ENCODE measurements around the gene IGSF23.
"Not testable (repeated sequence)": the region's sequence is repeated elsewhere in the genome, so short reads cannot be mapped to it uniquely, and the experiment has no call there.

IGSF23 gene

DNA sequence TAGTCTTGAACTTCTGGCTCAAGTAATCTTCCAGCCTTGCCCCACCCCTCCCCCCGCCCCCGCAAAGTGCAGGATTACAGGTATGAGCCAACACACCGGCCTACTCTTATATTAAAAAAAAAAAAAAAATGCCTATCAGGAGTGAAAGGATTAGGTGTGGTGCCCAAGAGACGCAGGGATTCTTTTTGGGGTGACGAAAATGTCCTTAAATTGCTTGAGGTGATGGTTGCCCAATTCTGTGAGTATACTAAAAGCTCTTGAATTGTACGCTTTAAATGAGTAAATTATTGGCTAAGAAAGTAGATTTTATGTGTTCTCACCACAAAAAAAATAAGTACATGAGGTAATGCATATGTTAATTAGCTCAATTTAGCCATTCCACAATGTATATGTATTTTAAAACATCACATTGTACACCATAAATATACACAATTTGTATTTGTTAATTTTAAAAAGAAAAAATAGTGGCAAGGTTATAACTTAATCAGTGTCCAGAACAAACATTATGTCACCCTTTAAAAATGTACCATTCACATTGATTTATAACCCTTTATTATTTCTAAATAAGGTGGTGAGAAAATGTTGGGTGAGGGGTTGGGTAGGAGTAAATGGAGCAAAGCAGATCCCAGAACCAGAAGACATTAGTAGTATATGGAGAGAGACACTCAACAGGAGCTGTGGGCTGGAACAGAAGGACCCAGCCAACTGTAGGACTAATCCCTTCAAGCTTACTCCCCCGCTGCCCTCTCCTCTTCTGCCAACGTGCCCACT lies 3.9 kb downstream of the IGSF23 start:
- FAIRE-seq, result peak; percentile 39

DNA sequence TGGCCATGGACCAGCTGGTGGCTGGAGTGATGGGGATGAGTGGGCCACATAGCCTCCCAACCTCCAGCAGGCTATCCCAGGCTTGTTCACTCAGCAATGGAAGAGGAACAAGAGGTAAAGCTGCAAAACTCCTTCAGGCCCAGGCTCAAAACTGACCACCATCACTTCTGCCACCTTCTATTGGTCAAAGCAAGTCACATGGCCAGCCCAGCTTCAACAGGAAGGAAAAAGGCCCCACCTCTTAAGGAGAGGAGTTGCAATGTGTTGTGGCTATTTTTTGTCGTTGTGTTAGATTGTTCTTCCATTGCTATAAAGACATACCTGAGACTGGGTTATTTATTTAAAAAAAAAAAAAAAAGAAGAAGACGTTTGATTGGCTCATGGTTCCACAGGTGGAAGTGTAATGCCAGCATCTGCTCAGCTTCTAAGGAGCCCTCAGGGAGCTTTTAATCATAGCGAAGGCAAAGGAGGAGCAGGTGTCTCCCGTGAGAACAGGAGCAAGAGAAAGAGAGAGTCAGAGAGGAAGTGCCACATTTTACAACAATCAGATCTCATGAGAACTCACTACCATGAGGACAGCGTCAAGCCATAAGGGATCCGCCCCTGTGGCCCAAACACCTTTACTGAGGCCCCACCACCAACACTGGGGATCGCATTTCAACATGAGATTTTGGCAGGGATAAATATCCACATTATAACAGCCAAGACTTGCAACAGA lies 5.4 kb downstream of the IGSF23 start:
- no peak for FAIRE-seq

DNA sequence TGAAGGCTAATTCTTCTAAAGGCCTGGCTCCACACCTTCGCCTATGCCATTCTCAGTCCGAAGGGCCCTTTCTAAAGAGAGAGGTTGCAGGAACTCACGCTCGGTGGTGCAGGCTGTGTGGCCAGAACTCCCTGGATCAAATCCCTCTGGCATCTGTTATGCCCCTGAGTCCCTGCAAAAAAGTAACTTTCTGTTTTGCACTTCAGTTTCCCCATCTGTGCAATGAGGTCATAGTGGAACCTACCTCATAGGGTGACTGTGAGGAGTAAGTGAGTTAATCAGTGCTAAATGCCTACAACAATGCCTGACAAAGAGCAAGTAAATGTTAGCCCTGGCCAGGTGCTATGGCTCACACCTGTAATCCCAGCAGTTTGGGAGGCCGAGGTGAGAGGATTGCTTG lies 7.3 kb downstream of the IGSF23 start:
- no peak for FAIRE-seq

DNA sequence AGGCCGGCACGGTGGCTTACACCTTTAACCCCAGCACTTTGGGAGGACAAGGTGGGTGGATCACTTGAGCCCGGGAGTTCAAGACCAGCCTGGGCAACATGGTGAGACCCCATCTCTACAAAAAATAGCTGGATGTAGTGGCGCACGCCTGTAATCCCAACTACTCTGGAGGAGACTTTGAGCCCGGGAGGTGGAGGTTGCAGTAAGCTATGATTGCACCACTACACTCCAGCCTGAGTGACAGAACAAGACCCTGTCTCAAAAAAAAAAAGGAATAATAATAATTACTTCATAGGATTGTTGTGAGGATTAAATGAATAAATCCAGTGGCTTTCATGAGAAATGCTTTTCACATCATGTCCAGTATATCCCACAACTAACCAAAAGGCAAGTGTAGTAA lies 8.0 kb downstream of the IGSF23 start:
- FAIRE-seq, result no peak

DNA sequence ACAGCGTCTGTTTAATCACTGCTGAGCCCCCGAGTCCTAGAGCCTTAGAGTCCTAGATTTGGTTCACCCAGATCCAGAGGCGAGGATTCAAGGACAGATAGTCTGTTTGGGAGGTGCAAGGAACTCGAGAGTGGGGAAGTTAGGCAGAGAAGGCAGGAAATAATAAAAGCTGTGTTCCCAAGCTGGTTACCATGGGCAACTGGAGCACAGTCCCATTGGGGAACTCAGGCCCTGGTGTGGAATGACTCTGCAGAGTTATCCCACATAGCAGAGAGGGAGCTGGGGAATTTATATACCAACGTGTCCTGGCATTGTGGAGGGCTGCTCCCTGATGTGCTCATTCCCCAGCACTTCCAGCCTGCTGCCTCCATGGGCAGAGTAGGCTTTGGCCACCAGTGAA lies 9.7 kb downstream of the IGSF23 start:
- no peak for FAIRE-seq

DNA sequence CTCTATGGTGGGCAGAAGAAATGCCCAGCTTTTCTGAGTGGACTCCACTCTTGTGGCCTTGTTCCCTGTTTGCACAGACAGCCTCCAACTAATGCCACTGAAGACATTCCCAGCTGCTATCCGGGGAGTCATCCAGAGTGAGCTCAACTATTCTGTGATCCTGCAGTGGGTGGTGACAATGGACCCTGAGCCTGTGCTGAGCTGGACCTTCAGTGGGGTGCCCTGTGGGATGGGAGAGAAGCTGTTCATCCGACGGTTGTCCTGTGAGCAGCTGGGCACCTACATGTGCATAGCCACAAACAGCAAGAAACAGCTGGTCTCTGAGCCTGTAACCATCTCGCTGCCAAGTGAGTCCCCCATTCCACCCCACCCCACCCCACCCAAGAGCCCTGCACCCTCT lies 10.3 kb downstream of the IGSF23 start:
- no peak for FAIRE-seq

DNA sequence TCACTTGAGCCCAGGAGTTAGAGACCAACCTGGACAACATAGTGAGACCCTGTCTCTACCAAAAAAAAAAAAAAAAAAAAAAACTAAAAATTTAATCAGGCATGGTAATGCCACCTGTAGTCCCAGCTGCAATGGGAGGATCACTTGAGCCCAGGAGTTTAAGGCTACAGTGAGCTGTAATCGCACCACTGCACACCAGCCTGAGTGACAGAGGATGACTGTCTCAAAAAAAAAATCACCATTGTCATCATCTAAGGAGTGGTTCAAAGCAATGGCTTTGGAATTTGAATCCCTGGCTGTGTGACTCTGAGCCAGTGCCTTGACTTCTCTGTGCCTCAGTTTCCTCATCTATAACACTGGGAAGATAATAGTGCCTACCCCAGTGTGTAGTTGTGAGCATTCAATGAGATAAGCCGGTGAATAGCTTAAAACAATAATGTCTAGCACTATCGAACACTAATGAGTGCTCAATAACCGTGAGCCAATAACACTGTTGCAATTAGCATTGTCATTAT lies 11.5 kb downstream of the IGSF23 start:
- FAIRE-seq, result no peak

DNA sequence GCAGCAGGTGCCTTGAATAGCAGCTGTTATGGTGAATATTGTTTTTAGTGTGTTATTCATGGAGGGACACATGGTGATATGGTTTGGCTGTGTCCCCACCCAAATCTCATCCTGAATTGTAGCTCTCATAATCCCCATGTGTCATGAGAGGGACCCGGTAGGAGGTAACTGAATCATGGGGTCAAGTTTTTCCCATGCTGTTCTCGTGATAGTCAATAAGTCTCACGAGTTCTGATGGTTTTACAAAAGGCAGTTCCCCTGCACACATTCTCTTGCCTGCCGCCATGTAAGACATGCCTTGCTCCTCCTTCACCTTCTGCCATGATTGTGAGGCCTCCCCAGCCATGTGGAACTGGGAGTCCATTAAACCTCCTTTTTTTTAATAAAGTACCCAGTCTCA lies 12.3 kb downstream of the IGSF23 start:
- not testable (repeated sequence) for FAIRE-seq

DNA sequence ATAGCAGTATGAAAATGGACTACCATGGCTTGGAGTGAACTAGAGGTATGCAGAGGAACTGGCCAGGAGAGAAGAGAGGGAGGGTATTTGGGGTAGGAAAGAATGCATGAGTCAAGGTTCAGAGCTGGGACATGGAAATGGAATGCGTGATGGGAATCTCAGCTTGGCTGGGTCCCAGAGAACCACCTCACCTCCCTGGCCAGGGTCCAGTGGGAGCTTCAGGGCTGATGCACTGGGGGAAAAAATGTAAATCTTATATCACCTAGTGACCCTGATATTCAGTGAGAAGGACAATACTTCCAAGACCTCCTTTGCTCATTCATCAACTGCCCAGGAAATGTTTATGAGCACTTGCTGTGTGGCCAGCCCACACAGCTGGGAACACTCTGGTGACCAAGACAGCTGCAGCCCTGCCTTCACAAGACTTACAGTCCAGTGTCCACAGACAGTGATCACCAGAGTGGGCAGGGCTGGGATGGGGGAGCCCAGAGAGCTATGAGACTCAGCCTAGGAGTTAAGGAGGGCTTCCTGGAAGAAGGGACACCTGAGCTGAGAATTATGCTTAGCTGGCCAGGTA lies 12.8 kb downstream of the IGSF23 start:
- no peak for FAIRE-seq

DNA sequence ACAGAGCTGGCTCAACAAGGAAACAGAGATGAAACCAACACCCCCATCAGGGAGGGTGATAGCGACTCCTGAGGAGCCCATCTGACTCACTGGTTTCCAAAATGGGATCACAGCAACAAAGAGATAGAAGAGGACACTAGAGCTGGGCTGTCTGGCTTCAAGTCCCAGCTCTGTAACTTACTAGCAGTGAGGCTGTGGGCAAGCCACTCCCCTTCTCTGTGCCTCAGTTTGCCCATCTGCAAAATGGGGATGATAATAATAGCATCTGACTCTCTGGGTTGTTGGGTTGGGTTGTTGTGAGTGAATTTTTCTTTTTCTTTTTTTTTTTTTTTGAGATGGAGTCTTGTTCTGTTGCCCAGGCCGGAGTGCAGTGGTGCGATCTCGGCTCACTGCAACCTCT lies 14.3 kb downstream of the IGSF23 start:
- FAIRE-seq, result no peak

DNA sequence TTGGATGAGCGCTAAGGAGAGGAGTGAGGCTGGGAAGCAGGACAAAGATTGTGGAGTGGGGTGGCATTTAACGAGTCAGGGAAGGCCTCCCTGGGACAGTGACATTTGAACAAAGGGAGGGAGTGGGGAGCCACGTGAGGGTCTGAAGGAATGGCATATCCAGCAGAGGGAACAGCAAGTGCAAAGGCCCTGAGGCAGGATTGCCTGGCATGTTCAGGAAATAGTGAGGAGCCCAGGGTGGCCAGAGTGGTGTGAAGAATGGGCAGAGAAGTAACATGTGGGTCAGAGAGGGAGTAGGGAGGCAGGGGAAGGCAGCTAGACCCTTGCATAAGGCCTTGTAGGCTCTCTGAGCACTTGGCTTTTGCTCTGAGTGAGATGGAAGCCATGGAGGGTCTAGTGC lies 15.4 kb downstream of the IGSF23 start:
- no peak for FAIRE-seq

DNA sequence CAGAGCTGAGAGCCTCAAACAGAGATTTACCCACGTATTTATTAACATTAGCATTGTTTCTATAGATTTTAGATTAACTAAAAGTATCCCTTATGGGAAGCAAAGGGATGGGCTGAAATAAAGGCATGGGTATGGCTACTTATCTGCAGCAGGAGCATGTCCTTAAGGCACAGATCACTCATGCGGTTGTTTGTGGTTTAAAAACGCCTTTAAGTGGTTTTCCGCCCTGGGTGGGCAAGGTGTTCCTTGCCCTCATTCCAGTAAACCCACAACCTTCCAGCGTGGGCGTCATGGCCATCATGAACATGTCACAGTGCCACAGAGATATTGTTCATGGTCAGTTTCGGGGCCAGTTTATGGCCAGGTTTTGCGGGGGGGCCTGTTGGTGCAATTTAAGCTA lies 18.2 kb downstream of the IGSF23 start:
- not testable (repeated sequence) for FAIRE-seq

DNA sequence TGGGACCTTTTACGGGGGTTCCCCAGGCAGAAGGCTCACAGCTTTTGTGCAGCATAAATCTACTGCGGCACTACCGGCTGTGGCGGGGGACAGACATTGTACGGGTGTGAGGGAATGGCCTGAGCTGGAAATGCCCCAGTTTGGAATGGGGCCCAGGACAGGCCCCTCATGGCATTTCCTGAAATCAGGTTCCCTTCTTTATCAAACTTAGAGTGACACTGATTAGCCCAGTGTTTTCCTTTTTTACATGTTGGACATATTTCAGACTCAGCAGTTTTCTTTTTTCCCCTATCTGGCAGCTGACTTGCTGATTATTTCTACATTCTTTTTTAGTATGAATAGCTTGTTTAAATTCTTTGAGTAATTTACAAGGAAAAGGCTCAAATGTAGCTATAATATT lies 20.7 kb downstream of the IGSF23 start:
- FAIRE-seq, result not testable (repeated sequence)

DNA sequence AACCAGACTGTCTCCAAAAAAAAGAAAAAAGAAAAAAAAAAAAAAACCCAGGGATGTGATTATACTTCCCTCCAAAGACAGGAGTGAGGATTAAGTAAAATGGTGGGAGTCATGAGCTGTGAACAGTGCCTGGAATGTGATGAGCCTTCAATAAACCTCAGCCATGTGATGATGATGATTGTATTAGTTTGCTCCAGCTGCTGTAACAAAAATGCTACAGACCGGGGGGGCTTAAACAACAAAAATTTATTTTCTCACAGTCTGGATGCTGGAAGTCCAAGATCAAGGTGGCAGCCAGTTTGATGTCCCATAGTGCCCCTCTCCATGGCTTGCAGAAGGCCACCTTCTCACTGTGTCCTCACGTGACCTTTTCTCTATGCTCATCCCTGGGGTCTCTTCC lies 21.4 kb downstream of the IGSF23 start:
- no peak for FAIRE-seq

DNA sequence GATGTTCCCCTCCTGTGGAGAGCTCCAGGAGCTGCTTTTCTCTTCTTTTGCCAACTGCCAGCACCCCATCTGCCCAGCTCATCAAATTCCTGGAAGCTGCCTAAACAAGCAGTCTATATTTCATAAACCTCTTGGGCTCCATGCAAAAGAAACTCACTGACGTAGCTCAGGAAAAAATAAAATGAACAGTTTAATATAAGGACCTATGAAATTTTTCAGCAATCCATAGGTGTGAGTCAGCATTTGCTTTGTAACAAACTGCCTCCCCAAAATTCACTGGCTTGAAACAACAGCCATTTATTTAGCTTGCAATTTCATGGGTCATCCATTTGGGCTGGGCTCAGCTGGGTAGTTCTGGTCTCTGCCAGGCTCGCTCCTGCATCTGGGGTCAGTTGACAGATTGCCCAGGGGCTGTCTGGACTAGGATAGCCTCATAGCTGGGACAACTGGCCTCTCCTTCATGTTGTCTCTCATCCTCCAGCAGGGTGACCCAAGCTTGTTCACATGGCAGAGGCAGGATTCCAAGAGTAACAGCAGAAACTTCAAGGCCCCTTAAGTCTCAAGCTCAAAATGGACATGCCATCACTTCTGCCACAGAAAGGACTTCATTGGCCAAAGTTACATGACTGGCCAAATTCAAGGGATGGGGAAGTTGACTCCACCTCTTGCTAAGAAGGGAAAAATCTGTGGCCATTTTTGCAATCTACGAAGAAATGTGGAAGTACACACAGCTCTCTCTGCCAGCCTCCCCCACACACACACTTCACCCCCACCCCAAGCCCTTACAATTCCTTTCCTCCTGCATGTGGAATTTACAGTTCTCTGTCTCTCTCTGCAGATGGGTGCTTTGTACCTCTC lies 22.4 kb downstream of the IGSF23 start:
- FAIRE-seq, result no peak

DNA sequence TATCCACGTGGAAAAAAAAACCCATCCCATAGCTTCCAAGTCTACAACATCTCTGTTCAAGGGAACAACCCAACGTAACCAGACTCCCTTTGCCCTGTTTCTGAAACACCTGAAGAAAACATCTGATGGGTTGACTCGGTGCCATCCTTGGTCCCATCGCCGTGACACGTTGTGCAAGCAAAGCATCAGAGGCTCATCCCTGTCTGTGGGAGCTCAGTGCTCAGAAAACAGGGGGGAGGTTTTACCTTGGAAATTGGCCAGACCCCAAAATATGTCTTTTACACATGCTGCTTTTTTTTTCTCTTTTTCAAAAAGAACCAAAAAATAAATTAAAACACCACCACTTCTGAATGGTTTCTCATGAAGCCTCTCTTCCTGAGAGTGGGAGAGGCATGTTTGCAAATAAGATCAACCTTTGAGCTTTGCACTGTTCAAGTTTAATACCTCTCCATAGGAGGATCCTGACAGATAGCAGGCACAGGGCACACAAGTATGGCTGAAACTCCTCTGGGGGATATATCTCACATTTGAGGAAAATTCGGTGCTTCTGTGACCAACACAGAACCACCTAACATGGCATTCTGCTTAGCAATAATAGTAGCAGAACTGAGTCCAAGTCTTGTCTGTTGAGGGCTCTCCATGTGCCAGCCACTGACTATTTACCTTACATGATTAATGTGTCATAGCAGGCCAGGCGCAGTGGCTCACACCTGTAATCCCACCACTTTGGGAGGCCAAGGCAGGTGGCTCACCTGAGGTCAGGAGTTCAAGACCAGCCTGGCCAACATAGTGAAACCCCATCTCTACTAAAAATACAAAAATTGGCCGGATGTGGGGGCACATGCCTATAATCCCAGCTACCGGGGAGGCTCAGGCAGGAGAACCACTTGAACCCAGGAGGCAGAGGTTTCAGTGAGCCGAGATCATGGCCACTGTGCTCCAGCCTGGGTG lies 23.4 kb downstream of the IGSF23 start:
- FAIRE-seq, result no peak

DNA sequence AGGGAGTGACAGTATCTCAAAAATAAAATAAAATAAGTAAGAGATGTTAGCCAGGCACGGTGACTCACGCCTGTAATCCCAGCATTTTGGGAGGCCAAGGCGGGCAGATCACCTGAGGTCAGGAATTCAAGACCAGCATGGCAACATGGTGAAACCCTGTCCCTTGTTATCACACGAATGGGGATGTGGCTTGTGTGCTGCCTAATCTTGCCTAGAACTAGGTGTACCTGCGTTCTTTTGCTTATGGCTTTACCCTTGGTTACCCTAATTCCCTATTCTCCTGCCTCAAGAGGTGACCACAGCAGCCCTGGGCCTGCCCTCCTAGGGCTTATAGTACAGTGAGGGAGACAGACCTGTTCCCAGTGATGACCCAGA lies 24.0 kb downstream of the IGSF23 start:
- FAIRE-seq, result no peak

DNA sequence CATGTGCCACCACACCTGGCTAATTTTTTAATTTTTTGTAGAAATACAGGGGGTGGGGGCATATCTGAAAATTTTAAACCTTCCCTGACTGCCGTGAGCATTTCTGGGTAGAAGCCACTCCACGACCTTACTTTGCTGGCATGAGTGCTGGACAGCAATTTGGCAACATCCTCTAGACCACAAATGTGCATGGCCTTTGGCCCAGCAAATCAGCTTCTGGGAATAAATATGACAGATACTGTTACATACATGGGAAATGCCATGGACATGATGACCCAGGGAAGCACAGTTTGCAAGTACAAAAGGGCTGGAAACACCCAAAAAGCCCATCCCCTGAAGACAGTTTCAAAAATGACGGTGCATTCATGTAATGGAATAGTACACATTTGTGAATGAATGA lies 27.2 kb downstream of the IGSF23 start:
- no peak for FAIRE-seq

DNA sequence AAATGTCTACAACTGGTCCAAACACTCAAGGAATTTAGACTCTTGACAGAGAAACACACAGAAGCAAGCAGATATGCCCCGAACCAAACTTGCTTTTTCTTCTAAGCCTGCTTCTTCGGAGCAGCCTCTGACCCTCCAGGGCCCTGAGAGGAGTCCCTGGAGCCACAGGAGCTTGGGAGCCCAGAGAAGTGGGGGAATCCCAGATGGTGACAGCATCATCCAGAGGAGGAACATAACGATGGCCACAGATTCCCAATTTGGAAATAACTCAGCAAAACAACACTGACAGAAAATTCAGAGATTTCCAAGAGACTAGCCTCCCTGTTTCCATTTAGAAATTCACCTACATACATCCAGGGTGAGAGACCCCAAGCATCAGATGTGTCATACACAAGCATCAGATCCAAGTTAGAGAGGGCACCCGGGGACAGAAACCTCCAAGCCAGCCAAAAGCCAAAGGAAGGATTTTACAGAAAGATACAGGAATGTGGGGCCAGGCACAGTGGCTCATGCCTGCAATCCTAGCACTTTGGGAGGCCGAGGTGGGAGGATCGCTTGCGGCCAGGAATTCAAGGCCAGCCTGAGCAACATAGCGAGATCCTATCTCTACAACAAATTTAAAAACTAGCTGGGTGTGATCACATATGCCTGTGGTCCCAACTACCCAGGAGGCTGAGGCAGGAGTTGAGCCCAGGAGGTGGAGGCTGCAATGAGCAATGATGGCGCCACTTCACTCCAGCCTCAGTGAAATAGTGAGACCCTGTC lies 28.3 kb downstream of the IGSF23 start:
- FAIRE-seq, result no peak

DNA sequence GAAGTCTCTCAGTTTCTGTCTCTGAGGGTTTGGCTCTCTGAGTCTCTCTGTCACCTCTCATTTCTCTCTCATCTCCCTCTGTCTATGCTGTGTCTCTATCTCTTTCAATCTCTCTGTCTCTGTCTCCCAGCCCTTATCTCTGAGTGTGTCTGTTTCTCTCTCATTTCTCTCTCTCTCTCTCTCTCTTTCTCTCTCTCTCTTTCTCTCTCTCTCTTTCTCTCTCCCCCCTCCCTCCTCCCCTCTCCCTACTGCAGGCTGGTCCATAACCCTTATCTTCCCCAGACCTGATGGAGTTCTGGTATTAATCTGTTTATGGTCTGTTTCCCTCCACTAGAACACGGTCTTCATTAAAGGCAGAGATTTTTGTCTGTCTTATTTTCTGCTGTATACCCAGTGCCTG lies 29.0 kb downstream of the IGSF23 start:
- no peak for FAIRE-seq

All from G401.6 (cell line).